Stimulated activated CD8-positive, alpha-beta memory T cell treated with anti-CD3 and anti-CD28 coated beads, Interleukin-15, amount 100 ng/mL, for 24 hours (primary cell): ENCODE data around the gene NOP16.
A peak's percentile ranks its signal among the peaks of the same experiment; 100 is the strongest.

Experiments
- DNase-seq: peaks from one replicate; pipeline ENCODE4 v3.0.0-alpha.2; 2020; ENCODE audit warnings: low read depth

NOP16 gene

GRCh38 chr5:176386491-176386890, 1.9 kb downstream of the NOP16 start:
- DNase-seq, result no peak

- no peak for DNase-seq
Measured at GRCh38 chr5:176384991-176385390, 3.4 kb downstream of the NOP16 start.

- DNase-seq, result no peak
Measured at GRCh38 chr5:176384366-176384930, 4.0 kb downstream of the NOP16 start.

GRCh38 chr5:176383961-176384360, 4.4 kb downstream of the NOP16 start:
- no peak for DNase-seq

- DNase-seq, result no peak
Measured at GRCh38 chr5:176383248-176383905, 5.0 kb downstream of the NOP16 start.

GRCh38 chr5:176382721-176383120, 5.7 kb downstream of the NOP16 start:
- DNase-seq, result no peak

GRCh38 chr5:176381979-176382378, 6.4 kb downstream of the NOP16 start:
- DNase-seq, result no peak

GRCh38 chr5:176381423-176381822, 7.0 kb downstream of the NOP16 start:
- DNase-seq, result no peak

GRCh38 chr5:176379881-176380280, 8.5 kb downstream of the NOP16 start:
- DNase-seq, result no peak

- DNase-seq, result no peak
Measured at GRCh38 chr5:176373100-176373818, 15.1 kb downstream of the NOP16 start.

GRCh38 chr5:176371621-176372539, 16.5 kb downstream of the NOP16 start:
- DNase-seq, result no peak

GRCh38 chr5:176369934-176370711, 18.3 kb downstream of the NOP16 start:
- DNase-seq, result no peak

- no peak for DNase-seq
Measured at GRCh38 chr5:176368726-176369125, 19.7 kb downstream of the NOP16 start.

GRCh38 chr5:176366232-176366894, 22.0 kb downstream of the NOP16 start:
- DNase-seq, result no peak

GRCh38 chr5:176365351-176366231, 22.8 kb downstream of the NOP16 start, which contains the start of gene ARL10:
TSS of gene ARL10 (plus strand) at chr5:176365487. CDS start at chr5:176365564, 77 bp downstream.
- peak; percentile 40 for DNase-seq

- no peak for DNase-seq
Measured at GRCh38 chr5:176364765-176365350, 23.5 kb downstream of the NOP16 start.

- DNase-seq, result no peak
Measured at GRCh38 chr5:176362233-176362490, 26.2 kb downstream of the NOP16 start.

GRCh38 chr5:176361437-176362232, 26.8 kb downstream of the NOP16 start, which contains the start of gene KIAA1191:
TSS of gene KIAA1191 (minus strand) at chr5:176361764. CDS start at chr5:176359508, 2,256 bp downstream.
- peak; percentile 73 for DNase-seq
